A549 (cell line): ENCODE data around the gene ZNF710.

Source experiments
- MAFK ChIP-seq: fragments of 450-650 bp; IDR thresholded peaks from 2 replicates; pipeline ENCODE4 v1.6.1; 2014; ENCODE audit not compliant: partially characterized antibody
- TF ChIP-seq, protein P1 (sequence below): fragments of >200 bp; sonication (Bioruptor Twin); formaldehyde crosslinking; IDR thresholded peaks from 3 replicates; pipeline ENCODE4 v1.5.1; 2016

DNA sequence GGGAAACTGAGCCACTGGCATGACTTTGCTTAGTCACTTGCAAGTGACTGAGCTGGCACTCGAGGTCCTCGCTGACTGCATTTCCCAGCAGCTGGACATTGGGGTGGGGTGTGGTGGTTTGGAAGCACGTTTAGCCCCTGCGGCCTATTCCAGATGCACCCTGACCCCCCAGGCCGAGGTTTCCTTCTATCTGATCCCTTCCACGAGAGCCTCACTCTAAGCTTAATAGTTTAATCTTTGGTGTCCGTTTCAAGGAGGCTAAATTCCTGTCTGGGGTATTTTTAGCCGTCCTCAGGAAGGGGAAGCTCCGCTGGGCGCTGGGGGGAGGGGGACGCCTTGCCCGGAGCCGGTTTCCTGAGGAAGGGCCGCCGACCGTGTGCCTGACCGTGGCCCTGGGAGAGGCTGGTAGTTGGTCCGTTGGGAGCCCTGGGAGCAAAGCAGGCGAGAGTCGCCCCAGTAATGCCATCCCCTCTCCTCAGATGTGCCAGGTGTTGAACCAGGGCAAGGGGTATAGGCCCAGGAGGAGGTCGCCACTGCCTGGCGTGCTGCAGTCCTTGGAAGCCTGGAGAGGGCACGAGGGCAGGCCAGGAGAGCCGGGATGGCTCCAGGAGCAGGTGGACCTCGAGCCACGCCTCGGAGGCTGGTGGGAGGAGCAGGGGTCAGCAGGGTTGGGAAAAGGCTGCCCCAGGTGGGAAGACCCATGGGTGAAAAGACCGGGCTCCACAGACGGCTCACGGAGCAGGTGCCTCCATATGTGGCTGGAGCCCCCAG is 64.0 kb downstream of the ZNF710 start:
- TF ChIP-seq, protein P1, sequence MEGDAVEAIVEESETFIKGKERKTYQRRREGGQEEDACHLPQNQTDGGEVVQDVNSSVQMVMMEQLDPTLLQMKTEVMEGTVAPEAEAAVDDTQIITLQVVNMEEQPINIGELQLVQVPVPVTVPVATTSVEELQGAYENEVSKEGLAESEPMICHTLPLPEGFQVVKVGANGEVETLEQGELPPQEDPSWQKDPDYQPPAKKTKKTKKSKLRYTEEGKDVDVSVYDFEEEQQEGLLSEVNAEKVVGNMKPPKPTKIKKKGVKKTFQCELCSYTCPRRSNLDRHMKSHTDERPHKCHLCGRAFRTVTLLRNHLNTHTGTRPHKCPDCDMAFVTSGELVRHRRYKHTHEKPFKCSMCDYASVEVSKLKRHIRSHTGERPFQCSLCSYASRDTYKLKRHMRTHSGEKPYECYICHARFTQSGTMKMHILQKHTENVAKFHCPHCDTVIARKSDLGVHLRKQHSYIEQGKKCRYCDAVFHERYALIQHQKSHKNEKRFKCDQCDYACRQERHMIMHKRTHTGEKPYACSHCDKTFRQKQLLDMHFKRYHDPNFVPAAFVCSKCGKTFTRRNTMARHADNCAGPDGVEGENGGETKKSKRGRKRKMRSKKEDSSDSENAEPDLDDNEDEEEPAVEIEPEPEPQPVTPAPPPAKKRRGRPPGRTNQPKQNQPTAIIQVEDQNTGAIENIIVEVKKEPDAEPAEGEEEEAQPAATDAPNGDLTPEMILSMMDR: no peak
- TF ChIP-seq MAFK: no peak
